ENCODE measurements around the gene TCL1A.

The TCL1A gene

DNA sequence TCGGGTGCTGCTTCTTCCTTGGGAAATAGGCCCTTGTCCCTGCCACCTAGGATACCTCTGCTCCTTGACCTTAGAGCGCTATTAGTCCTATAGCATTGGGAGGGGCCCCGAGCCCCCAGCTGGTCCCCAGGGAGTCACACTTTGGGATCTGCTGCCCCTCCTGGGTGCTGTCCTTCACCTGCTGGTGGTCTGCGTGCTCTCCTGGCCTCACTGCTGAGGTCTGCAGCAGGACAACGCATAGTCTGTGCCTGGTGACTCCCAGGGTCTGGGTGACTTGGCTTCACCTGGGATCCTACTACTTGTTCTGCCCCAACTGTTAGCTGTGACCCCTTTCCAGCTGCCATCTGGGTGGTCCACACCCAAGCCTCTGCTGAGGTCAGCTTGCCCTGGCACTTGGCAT lies 18.9 kb downstream of the TCL1A start:
- Histone ChIP-seq H3K36me3 (ENCODE audit: control insufficient read depth, low read length) (0 out of 2 replicates have a peak, but pooled peaks cover 6% of the 10 kb centered on the region), H4K20me1 (ENCODE audit: control insufficient read depth, insufficient read depth, low read depth, low read length) (no peaks in the 10 kb centered on the region), H3K4me1 (ENCODE audit: control insufficient read depth, low read length) (peaks cover 57% of the 10 kb centered on the region), H3K9me2 (replicated peaks; ENCODE audit: control insufficient read depth, low read length) (no peaks in the 10 kb centered on the region), H3K4me3 (ENCODE audit: low read length) (no peak overlapping the region), H3K27me3 (ENCODE audit: control insufficient read depth, low read length) (no peaks in the 10 kb centered on the region), H3K9me3 (ENCODE audit: control insufficient read depth, insufficient read depth, low read length) (no peaks in the 10 kb centered on the region), H3K4me2 (ENCODE audit: low read length) (no peak overlapping the region), H3F3A (ENCODE audit: control insufficient read depth, insufficient read depth) (no peaks in the 10 kb centered on the region), H3K27ac (ENCODE audit: low read depth, low read length) (no peak overlapping the region), H3K79me2 (ENCODE audit: control insufficient read depth, low read length) (no peaks in the 10 kb centered on the region)
- no peak for TF ChIP-seq CTCF (IDR thresholded peaks at IDR 0.05; ENCODE audit: low read depth, low read length, poor library complexity, severe bottlenecking)
- no peak for TF ChIP-seq EZH2phosphoT487 (IDR thresholded peaks at IDR 0.05; ENCODE audit: borderline replicate concordance, low read length)

- H3K79me2 ChIP-seq (ENCODE audit: control insufficient read depth, low read length): no peaks in the 10 kb centered on the region
- no peak overlapping the region for H3K4me2 ChIP-seq (ENCODE audit: low read length)
- H3K4me3 ChIP-seq (ENCODE audit: low read length): no peak overlapping the region
- H3K9me2 ChIP-seq (replicated peaks; ENCODE audit: control insufficient read depth, low read length): no peaks in the 10 kb centered on the region
- H3K27ac ChIP-seq (ENCODE audit: low read depth, low read length): no peak overlapping the region
- H4K20me1 ChIP-seq (ENCODE audit: control insufficient read depth, insufficient read depth, low read depth, low read length): no peaks in the 10 kb centered on the region
- no peaks in the 10 kb centered on the region for H3K9me3 ChIP-seq (ENCODE audit: control insufficient read depth, insufficient read depth, low read length)
- H3K4me1 ChIP-seq (ENCODE audit: control insufficient read depth, low read length): peaks cover 27% of the 10 kb centered on the region
- no peaks in the 10 kb centered on the region for H3F3A ChIP-seq (ENCODE audit: control insufficient read depth, insufficient read depth)
- peaks cover 2% of the 10 kb centered on the region; the same call in 1 of the 2 replicates for H3K27me3 ChIP-seq (ENCODE audit: control insufficient read depth, low read length)
- no peaks in the 10 kb centered on the region for H3K36me3 ChIP-seq (ENCODE audit: control insufficient read depth, low read length)
- no peak for TF ChIP-seq EZH2phosphoT487 (IDR thresholded peaks at IDR 0.05; ENCODE audit: borderline replicate concordance, low read length)
- TF ChIP-seq CTCF (IDR thresholded peaks at IDR 0.05; ENCODE audit: low read depth, low read length, poor library complexity, severe bottlenecking): no peak
Observed at GRCh38 chr14:95692109-95692508, 21.8 kb downstream of the TCL1A start.

DNA sequence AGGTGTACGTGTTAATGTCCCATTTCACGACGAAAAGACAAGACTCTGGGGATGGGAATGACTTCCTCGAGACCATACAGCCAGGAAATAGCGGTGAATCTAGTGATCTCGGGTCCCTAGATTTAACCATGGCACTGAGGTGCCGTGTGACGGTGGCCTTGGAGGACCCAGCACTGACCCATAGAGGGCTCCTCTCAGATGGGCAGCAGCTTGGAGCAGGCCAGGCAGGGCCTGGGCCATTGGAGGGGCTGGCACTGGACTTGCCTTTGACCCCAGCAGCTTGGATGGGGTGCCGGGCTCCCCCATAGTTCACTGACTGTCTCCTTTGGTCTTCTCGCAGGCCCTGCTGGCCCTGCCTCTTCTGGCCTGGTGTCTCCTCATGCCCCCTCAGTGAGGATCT lies 22.3 kb downstream of the TCL1A start:
- no peaks in the 10 kb centered on the region for H3K9me2 ChIP-seq (replicated peaks; ENCODE audit: control insufficient read depth, low read length)
- H3K9me3 ChIP-seq (ENCODE audit: control insufficient read depth, insufficient read depth, low read length): no peaks in the 10 kb centered on the region
- no peak overlapping the region for H3K4me3 ChIP-seq (ENCODE audit: low read length)
- H3K27me3 ChIP-seq (ENCODE audit: control insufficient read depth, low read length): peaks cover 2% of the 10 kb centered on the region; the same call in 1 of the 2 replicates
- TF ChIP-seq EZH2phosphoT487 (IDR thresholded peaks at IDR 0.05; ENCODE audit: borderline replicate concordance, low read length) (no peak), CTCF (IDR thresholded peaks at IDR 0.05; ENCODE audit: low read depth, low read length, poor library complexity, severe bottlenecking) (no peak)
- no peaks in the 10 kb centered on the region for H4K20me1 ChIP-seq (ENCODE audit: control insufficient read depth, insufficient read depth, low read depth, low read length)
- H3K27ac ChIP-seq (ENCODE audit: low read depth, low read length): no peak overlapping the region
- no peaks in the 10 kb centered on the region for H3K79me2 ChIP-seq (ENCODE audit: control insufficient read depth, low read length)
- H3K4me2 ChIP-seq (ENCODE audit: low read length): no peak overlapping the region
- H3K4me1 ChIP-seq (ENCODE audit: control insufficient read depth, low read length): peaks cover 22% of the 10 kb centered on the region
- no peaks in the 10 kb centered on the region for H3K36me3 ChIP-seq (ENCODE audit: control insufficient read depth, low read length)
- H3F3A ChIP-seq (ENCODE audit: control insufficient read depth, insufficient read depth): no peaks in the 10 kb centered on the region
